ENCODE results near the gene THSD8.

THSD8 gene

DNA sequence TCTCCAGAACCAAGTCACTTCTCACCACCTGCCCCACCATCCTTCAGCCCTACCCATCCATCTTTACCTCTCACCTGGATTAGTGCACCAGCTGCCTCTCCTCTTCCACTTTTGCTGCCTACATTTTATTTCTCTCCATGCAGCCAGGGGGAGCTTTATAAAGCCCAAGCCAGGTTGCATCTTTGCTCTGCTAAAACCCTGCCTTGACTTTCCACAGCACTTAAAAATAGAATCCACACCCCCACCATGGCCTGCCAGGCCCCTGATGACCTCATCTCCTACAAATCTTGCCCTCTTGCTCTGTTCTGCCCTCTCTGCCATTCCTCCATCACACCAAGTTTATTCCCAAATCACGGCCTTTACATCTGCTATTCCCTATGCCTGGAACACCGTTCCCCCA lies 28.3 kb upstream of the THSD8 start:
- DNase-seq (ENCODE audit: low read depth): peak; percentile 71
- no peak overlapping the region for H3K4me3 ChIP-seq (ENCODE audit: low read length)
- TF ChIP-seq, protein P1, sequence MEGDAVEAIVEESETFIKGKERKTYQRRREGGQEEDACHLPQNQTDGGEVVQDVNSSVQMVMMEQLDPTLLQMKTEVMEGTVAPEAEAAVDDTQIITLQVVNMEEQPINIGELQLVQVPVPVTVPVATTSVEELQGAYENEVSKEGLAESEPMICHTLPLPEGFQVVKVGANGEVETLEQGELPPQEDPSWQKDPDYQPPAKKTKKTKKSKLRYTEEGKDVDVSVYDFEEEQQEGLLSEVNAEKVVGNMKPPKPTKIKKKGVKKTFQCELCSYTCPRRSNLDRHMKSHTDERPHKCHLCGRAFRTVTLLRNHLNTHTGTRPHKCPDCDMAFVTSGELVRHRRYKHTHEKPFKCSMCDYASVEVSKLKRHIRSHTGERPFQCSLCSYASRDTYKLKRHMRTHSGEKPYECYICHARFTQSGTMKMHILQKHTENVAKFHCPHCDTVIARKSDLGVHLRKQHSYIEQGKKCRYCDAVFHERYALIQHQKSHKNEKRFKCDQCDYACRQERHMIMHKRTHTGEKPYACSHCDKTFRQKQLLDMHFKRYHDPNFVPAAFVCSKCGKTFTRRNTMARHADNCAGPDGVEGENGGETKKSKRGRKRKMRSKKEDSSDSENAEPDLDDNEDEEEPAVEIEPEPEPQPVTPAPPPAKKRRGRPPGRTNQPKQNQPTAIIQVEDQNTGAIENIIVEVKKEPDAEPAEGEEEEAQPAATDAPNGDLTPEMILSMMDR (conservative IDR thresholded peaks at IDR 0.05; ENCODE audit: low read length): peak; percentile 52

- H3K4me3 ChIP-seq (ENCODE audit: low read length): peak within 1 kb of the TSS; percentile 81
- TF ChIP-seq, protein P1 (conservative IDR thresholded peaks at IDR 0.05; ENCODE audit: low read length): no peak
- DNase-seq (ENCODE audit: low read depth): no peak
Measured at GRCh38 chr19:12774588-12775555, 27.0 kb upstream of the THSD8 start, which contains the start of gene HOOK2. HOOK2 (minus strand) TSS chr19:12775552; CDS start chr19:12775449, 103 bp downstream.

DNA sequence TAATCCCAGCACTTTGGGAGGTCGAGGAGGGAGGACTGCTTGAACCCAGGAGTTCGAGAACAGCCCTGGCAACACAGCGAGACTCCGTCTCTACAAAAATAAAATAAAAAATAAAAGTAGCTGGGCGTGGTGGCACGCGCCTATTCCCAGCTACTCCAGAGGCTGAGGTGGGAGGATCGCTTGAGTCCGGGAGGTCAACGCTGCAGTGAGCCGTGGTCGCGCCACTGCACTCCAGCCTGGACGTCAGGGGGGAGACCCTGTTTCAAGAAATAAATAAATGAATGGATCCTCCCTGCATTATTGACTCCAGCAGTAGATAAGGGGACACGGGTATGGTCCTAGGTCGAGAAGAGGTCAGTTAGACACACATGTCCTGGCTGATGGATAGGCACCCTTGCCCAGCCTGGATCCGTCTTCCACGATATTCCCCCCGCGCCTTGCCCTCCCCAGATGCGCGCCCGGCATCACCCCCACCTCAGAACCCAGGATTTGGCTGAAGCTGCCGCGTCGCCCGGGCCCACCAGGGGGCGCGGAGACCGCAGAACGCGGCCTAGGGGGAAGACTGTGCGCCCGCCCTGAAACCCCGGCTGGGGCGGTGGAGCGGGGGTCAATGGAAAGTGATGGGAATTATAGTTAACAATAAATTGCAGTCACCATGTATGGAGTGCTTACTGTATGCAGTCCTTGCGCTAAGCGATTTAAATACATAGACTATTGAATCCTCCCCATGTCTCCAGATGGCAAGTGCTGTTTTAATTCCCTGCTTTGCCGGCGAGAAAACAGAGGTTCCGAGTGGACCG lies 24.5 kb upstream of the THSD8 start:
- TF ChIP-seq, protein P1 (conservative IDR thresholded peaks at IDR 0.05; ENCODE audit: low read length): peak; percentile 78
- DNase-seq (ENCODE audit: low read depth): peak; percentile 66
- H3K4me3 ChIP-seq (ENCODE audit: low read length): peak overlapping the region; percentile 80

GRCh38 chr19:12778017-12778904 lies 23.6 kb upstream of the THSD8 start:
- peak; percentile 81 for DNase-seq (ENCODE audit: low read depth)
- peak overlapping the region; percentile 80 for H3K4me3 ChIP-seq (ENCODE audit: low read length)
- TF ChIP-seq, protein P1 (conservative IDR thresholded peaks at IDR 0.05; ENCODE audit: low read length): no peak

- DNase-seq (ENCODE audit: low read depth): no peak
- H3K4me3 ChIP-seq (ENCODE audit: low read length): peak overlapping the region; percentile 80
- TF ChIP-seq, protein P1 (conservative IDR thresholded peaks at IDR 0.05; ENCODE audit: low read length): no peak
Measured at GRCh38 chr19:12778905-12779161, 23.0 kb upstream of the THSD8 start.

DNA sequence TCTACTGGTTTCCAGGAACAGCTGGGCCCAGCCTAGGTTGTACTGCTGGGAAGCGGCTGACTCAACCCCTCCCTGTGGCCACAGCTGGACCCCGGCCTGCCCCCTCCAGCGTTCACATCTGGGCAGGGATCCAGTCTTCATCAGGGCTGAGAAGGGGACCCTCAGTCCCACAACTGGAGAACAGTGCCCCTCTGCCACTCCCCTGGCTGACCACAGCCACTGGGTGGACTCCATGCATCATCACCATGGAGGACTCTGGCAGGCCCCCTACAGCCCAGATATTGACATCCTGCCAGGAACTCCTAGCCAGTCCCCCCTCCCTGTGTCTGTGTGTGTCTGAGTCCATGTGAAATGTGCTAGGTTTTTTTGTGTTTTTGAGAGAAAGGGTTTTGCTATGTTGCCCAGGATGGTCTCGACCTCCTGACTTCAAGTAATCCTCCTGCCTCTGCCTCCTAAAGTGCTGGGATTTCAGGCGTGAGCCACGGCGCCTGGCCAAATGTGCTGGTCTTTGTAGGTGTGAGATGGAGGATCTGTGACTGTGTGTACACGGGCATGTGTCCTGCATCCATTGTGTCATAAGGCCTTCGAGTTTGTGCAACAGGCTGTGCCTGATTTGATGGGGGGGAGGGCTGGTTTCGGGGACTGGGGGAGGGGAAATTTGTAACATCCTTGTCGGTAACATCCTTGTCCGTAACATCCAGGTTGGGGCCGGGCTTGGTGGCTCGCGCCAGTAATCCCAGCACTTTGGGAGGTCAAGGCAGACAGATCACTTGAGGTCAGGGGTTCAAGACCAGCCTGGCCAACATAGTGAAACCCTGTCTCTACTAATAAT lies 22.5 kb upstream of the THSD8 start:
- peak overlapping the region; percentile 80 for H3K4me3 ChIP-seq (ENCODE audit: low read length)
- DNase-seq (ENCODE audit: low read depth): peak; percentile 76
- TF ChIP-seq, protein P1 (conservative IDR thresholded peaks at IDR 0.05; ENCODE audit: low read length): no peak
